CD4-positive, alpha-beta T cell treated with Interferon alpha-2 for 1 hour (primary cell): Measurements from ENCODE around the gene AUTS2.

Source experiments
- DNase-seq, 2 donors: peaks; one replicate each; pipeline ENCODE4 v3.0.0-alpha.2; 2020 to 2022

AUTS2 gene

DNA sequence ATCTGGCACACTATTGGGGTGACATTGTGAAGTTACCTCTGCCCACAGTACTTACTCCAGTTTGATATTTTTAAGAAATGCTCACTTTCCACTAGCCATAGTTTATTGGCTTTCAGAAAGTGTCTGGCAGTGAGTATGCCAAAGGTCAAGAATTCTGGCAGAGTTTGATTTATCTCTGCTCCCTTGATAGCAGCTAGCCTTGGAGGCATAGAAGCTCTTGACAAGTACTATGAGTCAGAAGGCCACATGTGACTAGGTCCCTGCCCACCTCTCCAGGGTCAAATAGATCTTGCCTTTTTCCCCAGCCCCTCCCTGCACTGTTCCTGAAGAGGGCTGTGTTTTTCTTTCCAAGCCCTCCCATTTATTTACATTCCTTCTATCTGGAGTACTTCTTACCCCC lies 202.2 kb downstream of the AUTS2 start:
- no peak for DNase-seq

DNA sequence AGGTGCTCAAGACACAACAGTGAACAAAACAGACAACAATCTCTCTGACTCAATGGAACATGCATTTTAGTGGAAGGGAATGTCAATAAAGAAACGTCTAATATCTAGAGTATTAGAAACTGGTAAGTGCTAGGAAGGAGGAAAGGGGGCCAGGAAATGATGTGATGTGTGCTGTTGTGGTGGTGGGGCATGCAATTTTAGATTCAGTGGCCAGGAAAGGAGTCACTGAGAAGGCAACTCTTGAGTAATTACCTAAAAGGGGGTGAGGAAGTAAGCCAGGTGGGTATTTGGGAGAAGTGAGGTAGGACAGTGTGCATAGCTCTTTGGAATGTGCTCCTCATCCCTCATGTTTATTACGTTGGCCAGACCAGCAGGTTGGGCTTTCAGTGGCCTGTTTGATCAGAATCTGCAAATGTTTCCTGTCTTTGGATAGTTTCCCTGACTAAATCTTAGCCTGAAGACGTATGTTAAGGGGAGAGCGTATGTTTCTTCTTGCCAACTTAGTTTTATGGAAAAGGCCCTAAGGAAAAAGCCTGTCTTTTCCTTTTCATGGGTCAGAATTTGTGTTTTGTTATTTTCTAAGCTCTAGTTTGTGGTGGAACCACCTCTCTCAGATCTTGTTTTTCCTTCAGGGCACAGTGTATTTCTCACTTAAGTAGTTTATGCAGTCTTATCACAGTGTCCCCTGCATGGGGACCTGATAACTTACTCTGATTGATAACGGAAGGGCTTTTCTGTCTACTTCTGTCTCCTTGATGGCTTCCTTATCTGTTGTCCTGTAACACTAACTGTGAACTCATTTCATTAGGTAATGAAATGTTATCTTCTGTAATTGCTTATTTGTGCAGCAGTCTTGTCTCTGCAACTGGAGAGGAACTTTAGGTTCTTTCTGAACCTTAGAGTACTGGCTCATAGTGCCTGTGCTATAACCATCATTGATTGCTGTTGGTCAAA lies 203.7 kb downstream of the AUTS2 start:
- DNase-seq, result no peak

DNA sequence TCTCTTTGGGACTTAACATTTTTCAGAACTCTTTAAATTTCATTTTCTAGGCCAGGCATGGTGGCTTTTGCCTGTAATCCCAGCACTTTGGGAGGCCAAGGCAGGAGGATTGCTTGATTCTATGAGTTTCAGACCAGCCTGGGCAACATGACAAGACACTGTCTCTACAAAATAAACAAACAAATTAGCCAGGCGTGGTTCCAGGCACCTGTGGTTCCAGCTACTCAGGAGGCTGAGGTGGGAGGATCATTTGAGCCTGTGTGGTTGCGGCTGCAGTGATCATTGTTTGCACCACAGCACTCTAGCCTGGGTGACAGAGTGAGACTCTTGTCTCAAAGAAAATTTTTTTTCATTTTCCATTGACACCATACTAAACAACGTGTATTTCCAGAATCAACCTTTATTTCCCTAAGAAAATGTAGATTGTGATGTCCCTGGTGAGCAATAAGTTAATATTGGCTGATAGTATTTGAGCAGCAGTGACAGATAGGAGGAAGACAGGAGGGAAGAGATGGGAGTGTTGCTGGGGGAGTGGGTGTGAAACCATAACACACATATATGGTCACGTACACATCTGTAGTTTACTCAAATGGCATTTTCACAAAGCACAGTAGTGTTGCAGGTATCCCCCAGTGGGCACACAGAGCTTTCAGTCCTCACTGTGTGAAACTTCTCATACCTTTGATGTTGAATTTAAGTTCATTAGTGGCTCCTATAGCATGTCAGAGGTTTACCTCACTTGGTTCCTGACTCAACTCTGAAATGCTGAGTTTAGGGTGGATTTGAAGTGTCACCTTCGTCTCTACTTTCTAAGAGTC lies 205.6 kb downstream of the AUTS2 start:
- DNase-seq, result no peak

DNA sequence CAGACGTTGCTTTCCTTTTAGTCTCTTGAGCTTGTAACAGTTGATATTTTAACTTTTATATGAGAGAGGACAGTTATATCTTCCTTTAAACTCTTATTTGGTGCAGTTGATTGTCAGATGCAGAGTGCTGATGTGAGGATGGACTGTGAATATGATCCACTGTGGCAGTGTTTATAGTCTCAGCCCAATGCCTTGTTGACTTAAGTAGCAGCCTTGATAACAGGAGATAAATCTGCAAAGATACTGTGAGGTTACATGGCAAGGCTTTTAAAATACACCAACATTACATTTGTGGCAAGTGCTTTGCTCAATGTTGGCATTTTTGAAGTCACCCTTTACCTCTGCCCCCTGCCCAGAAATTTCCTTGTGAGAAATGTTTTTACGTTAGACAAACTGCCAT lies 206.7 kb downstream of the AUTS2 start:
- DNase-seq, result no peak

DNA sequence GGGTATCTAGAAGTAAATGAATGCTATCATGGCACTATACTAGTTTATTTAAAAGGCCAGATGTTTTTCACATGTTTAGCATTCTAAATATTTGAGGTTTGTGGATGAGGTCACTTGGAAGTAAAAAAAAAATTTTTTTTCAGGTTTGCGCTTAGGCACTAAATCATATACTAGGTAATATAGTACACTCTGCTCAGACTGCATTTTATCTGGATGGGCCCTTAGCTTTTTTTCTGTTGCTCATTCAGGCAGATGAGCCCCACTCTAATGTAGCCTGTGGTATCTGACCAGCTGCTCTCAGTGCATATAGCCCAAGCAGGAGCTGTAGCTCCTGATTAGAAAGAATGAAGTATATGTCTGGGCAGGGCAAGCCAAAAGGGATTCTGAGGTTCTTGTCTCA lies 210.1 kb downstream of the AUTS2 start:
- DNase-seq, result no peak

DNA sequence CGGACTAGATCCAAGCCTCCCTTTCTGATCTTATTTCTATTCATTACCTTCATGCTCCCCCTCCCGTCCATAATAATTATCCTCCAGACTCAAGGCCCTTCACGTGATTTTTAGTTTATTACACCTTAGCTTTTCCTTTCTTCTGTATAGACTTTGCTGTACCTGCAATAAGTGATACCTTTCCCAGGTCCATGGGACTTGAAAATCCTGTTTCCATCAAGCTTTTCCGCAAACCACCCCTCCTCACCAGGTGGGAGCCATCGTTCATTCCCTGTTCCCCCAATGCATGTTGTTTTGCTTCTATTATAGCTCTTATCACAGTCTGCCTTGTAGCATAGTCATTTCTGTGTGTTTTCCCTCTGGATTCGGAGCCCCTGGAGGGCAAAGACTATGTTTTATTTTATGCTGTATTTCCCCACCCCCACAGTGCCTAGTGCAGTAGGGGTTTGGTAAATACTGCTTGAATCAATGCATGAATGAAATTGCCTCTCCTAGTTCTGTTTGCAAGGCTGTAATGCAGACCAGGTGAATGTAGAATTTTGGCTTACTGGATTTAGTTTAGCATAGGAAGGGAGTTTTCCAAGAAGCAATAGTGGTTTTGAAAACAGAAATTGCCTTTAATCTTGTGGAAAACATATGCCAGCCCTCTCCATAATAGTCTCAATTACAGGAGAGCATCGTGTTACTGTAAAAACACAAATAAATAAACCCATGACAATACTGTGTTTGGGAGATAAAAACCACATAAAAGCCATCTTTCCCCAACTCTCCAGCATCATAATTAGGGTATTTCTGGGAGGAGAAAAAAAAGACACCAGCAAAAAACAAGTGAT lies 213.4 kb downstream of the AUTS2 start:
- no peak for DNase-seq

DNA sequence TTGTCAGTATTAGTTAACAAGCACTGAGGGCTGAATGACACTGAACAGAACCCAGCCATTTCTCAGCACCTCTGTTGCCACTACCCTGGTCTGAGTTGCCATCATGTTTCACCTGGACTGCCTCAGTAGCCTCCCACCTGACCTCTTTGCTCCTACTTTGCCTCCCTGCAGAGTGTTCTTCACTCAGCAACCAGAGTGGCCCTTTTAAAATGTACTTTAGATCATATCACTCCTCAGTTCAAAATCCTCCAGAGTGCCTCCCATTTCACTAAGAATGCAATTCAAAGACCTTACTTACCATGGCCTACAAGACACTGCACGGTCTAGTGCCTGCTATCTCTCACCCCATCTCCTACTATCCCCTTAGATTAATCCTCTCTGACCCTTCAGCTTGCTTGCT lies 214.5 kb downstream of the AUTS2 start:
- no peak for DNase-seq

DNA sequence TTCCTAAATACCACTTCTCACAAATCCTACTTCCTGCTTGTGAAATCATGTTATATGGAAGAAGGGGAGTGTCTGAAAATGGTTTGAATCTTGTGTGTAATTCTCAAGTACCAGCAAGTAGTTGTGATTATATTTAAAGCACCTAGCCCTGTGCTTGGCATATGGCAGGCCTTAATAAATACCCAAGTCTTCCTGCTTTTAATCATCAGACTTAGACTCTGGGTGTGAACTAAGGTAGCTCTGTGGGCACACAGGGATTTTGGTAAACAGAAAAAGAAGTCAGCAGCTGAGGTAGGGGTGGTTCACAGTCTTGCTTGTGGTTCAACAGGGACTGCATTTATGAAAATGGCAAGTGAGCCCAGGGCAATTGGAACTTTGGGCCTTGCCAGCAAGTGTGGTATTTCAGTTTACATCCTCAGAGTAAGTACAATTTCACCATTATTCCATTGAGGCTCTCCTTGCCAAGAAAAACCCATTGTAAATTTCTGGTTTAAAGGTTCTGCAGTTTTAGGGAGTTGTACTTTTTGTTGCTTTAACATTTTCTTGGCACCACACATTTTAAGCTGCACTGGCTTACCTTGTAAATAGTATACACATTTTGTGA lies 215.5 kb downstream of the AUTS2 start:
- no peak for DNase-seq

DNA sequence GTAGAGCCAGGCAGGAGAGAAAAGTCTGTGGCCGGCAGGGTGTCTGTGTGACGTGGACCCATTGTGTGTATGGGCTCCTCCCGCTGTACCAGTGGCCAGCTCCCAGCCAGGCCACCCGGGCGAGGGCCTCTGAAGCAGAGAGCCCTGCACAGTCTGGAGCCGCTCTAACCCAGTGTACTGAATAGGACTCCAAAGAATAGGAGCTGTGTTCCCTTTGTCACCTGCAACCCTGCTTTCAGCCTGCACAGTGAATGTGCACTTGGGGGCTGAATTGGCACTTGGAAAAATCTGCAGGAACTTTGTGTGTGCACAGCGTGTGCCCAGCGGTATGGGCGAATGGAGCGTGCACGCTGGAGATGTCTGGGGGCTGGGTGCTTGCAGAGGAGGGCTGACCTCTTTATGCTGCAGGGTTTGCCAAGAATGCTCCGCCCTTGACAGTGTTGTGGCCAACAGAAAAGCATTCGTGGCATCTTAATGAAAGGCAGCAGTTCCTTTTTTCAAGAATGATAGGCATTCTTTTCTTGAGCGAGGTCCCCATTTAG lies 216.2 kb downstream of the AUTS2 start:
- no peak for DNase-seq

DNA sequence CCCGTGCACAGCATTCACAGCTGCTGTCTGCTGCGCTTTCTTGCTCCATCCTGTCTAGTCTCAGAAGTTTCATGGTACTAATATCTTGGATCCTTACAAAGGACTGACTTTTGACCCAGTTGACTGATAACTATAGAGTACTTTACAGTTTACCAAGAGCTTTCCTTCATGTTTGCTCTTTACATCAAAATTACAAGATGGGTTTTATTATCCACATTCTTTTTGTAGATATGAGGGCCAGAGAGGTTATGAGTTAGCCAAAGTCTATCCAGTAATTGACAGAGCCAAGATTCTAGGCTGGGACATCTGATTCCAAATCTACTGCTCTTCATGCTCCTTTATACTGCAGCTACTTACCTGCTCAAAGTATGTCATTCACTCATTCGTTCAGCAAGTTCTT lies 218.2 kb downstream of the AUTS2 start:
- no peak for DNase-seq

DNA sequence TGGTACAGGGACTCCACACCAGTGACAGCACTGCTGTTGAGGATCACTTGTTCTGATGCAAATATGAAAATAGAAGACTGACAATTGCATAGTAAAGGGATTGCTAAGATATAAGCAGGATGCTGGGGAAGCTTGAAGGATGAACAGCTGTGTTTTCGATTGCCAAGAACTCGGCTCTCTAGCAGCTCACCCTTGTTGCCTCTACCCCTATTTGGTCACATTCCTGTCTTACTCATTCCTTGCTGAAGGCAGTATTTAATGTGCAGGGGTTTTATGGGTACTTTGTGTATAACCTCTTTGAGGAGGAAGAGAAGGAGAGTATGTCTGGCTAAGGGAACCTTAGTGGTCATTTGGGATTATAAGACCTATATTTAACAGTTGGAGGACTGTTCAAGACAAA lies 218.8 kb downstream of the AUTS2 start:
- DNase-seq, result no peak

DNA sequence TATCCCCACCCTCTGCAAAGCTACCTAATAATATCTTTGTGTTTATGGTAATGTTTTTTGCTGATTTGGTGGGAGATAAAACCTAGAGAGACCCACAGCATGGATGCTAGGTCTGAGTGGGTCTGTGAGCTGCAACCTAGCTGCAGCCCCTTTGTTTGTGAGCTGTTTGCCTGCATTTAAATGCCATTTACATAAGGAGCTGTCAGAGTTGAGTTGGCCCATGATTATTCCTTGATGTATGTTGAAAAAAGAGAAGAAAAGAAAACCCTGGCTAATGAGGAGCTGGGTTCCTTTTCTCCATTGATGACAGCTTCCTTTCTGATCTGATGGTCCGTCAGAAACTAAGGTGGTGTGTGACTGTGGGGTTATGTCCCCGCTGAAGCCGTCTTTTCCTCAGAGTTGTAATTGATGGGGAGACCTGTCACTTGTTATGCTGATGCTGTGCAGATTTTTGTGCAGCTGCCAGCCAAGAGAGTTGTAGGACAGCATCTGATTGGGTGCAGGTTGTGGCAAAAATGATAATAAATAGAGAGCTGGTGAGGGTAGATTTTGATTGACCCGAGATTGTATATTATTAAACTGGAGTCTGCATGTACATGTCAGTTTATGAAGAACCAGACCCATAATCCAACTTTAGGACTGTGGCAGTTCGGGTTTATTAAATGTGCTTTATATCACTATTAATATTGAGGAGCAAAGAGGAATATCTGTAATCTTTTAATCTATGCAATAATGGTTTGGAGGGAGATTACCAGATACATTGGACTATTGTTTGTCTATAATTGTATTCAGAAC lies 219.8 kb downstream of the AUTS2 start:
- no peak for DNase-seq

DNA sequence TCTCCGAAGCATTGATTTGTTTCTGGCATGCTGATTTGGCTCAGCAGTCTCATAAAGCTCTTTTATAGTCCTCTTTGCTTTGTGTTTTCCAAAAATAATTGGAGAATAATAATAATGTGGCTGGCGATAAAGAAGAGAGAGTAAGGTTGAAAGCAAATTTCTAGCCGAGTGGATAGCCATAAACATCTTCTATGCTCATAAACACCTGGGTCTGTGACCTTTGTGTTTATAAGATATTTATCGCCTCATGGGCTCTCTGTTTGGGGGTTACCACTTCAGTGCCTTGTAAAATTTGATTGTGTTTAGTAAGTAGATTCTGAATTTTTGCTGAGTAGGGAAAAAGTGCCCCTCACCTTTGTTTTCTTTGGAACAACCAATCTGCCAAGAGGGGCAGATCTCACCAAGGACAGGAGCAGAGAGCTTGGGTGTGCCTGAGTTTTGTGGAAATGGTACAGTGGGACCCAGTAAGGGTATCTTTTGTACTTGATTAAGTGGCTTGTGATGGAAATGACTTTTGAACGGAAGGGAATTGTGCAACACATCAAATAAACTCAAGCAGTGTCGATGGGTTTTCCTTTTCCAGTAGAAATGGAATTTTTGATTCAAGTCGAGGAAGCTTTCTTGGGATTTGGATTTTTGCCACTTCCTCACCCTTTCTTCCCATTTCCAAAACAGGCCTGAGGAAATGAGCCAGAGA lies 220.5 kb downstream of the AUTS2 start:
- DNase-seq, result no peak

DNA sequence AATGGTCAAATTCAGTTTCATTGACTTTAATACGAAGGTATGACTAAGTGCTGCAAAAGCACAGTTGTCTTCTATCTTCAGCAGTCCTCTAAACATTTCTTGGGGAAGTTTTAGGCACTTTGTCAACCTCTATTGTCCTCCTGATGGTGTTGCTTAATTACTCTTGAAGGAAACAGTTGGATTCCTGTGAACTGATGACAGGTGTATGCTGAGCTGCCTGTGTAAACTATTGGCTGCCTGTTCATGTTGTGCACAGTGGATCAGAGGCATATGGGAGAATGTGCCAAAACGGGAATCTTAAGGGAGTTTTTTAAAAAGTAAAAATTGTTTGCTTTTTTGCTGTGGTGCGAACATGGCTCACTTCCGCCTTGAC lies 221.0 kb downstream of the AUTS2 start:
- no peak for DNase-seq

DNA sequence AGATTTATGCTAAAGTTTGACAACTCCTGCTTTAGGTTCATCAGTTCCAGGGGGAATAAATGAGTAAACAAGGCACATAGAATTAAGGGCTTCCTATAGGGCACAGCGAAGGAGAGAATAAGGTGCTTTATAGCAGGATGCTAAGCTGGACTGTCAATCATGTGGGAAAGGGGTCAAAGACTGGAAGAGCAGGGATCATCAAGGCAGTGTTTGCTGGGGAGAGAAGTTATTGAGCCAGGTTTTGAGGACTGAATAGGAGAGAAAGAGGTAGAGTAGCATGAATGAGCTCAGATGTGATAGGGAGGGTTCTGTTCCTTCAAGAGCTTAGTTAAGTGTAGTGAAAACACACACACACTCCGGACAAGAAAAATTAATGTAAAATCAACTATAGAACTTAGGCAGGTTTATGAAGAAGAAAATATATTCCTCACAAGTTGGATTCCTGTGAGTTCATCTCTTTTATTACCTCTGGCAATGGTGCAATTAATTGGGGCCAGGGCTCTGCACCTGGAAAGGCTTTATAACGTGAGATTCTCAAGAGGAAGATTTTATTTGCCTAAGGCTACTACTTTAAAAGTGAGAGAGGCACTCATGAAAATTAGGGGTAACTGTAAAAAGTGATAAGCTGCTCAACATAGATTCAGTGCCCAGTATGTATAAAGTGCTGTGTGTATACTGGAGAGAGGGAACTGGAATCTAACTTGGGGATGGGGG lies 222.4 kb downstream of the AUTS2 start:
- no peak for DNase-seq

DNA sequence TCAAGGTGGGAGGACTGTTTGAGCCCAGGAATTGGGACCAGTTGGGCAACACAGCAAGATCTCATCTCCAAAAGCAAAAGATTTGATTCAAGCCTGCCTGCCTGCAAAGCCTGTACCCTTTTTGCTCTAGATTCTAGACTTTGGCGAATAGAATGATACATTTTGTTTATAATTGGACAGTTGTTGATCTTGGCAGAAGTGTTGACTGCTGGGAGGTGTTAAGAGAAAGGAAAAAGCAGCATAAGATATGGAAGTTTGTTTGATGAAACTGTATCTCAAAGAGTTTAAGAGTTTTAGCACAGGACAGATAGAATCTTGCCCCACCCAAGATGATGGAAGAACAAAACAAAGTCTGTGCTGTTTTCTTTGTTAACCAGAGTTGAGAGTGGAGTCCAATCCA lies 224.1 kb downstream of the AUTS2 start:
- no peak for DNase-seq

DNA sequence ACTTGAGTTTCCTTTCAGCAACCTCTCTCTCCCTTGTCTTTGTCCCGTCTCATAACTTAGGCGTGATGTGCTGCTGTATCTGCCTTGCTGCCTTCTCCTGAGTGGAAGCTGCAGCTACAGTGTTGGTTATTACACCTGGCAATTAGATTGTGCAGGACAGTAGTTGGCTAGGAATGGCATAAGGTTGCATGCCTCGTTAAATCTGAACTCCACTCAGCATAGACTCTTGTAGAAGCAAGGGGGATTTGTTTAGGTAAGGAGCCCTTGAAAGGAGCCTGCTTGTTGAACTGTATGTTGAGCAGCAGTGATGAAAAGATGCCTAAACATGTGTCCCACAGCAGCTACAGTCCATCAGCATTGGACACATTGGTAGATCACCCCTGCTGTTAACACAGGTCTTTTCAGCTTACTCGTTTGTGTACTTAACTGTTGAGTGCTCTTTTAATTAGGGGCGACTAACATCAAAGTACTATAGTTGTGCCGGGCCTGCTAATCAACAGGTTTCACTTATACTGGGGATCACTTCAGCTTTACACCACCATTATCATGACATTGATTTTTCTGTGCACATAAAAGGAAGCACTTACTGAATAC lies 225.0 kb downstream of the AUTS2 start:
- DNase-seq, result no peak

DNA sequence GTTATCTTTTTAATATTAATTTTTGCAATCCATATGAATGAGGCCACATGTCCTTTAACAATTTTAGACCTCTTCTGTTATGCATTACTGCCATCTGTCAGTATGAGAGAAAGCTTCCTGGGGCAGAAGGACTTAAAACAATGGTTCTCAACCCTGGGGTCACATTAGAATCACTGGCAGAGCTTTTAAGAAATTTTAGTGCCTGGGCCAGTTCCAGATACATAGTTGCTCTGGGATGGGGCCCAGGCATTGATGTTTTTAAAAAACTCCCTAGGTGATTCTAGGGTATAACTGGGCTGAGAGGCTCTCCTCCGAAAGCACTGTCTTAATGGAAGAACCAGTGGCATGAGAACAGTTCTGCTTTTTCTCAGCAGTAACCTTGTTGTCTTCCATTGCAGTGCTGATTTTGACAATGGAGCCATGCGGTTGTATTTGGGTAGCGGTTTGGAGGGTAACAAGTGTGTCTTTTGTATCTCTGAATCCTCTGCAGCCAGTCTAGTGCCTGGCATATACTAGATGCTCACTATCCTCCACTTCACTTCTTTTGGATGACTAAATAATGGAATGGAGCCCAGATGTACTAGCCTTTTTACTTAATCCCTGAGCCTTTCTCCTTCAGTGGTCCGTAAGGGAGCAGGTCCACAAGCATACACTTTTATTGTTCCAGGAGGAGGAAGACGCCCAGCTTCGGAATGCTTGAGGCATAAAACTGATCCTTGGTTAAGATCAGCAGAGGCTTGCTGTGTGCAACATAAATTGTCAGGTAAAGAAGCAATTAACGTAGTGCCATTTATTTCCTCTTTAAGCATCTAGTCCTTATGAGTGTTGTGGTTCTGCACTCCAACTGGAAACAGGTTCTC lies 227.1 kb downstream of the AUTS2 start:
- no peak for DNase-seq

DNA sequence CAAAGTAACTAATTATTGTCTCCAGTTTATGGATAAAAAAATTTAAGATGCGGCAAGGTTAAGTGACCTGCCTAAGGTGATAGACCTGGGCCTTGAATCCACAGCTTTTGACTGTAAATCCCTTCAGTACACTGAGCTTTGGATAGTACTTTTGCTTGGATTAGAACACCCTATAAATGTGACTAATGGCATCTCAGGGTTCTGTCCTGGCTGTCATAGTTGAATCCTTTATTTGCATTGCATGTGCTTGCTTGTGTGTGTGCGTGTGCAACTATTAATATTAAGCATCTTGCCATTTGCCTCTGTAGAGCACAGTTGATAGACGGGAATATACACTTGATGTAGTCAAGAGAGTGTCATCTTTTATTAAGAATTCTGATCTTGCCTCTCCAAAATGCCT lies 228.0 kb downstream of the AUTS2 start:
- DNase-seq, result no peak
